ENCODE results near the gene TTYH2. TPM values are rescaled to one million over a fixed set of nuclear protein-coding genes. Genes with fewer than 3 reads are reported as not detected.

Gene TTYH2
- total RNA-seq, 1 experiment from 2014 or later = 4.5 TPM

DNA sequence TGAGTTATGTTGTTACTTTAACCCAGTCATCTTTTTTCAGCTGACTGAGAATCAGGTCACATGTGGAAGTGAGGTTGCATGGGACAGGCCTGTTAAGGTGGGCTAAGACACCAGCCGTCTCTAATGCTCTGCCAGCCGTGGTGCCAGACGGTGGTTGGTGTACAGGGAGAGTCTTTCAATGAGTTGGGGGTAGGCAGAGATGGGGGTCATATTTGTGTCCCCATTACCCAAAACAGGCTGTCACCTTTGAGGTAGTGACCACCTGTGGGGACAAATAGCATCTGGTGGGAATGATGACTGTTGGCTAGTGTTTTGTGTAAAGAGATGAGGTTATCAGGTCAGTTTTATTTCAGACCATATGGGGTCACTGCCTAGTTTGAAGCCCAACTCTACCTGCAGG is 8.1 kb upstream of the TTYH2 start:
- ChIA-PET POLR2A (no interaction called here), CTCF (interaction anchor here (1.7 to 1.9 kb wide), 2 partner anchors 40 to 80 kb away, joined by 5 to 6 read pairs; no protein-coding TSS in a partner anchor)
- Mint-ChIP-seq H3K9me3 (no peaks in the 10 kb centered on the region), H3K4me3 (peak overlapping the region; percentile 100), H3K36me3 (peaks cover 56% of the 10 kb centered on the region), H3K27ac (peak overlapping the region; percentile 88), H3K4me1 (peaks cover 47% of the 10 kb centered on the region), H3K27me3 (ENCODE audit: low read depth) (peaks cover 12% of the 10 kb centered on the region)
- ATAC-seq (no peak), DNase-seq (ENCODE audit: low spot score) (no peak)
- TF ChIP-seq EMX1 (CRISPR knock-in tag; IDR thresholded peaks at IDR 0.05) (peak; percentile 68; the same call in 1 of the 2 replicates), ZNF671 (CRISPR knock-in tag; IDR thresholded peaks at IDR 0.05) (0 out of 2 replicates have a peak, but pooled peaks have one; percentile 29)
- TF ChIP-seq, protein P1, sequence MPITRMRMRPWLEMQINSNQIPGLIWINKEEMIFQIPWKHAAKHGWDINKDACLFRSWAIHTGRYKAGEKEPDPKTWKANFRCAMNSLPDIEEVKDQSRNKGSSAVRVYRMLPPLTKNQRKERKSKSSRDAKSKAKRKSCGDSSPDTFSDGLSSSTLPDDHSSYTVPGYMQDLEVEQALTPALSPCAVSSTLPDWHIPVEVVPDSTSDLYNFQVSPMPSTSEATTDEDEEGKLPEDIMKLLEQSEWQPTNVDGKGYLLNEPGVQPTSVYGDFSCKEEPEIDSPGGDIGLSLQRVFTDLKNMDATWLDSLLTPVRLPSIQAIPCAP (CRISPR knock-in tag; IDR thresholded peaks at IDR 0.05) = no peak

DNA sequence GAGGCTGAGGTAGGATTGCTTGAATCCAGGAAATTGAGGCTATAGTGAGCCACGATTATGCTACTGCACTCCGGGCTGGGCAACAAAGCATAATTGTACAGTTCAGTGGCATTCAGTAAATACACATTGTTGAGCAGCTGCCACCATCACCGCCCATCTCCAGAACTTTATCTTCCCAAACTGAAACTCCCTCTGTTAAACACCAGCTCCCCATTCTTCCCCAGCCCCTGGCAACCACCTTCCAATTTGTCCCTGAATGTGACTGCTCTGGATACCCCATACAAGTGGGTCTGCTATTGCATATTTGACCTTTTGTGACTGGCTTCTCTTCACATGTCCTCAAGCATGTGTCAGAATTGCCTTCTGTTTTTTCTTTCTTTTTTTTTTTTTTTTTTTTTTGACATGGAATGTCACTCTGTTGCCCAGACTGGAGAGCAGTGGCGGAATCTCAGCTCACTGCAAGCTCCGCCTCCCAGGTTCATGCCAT is 7.0 kb upstream of the TTYH2 start:
- ATAC-seq (no peak), DNase-seq (ENCODE audit: low spot score) (no peak)
- Mint-ChIP-seq H3K4me3 (peak overlapping the region; percentile 100), H3K27me3 (ENCODE audit: low read depth) (peaks cover 1% of the 10 kb centered on the region), H3K9me3 (no peaks in the 10 kb centered on the region), H3K27ac (peak overlapping the region; percentile 37), H3K4me1 (peaks cover 58% of the 10 kb centered on the region), H3K36me3 (peaks cover 59% of the 10 kb centered on the region)
- POLR2A ChIA-PET = interaction anchor here (0.7 kb wide), 1 partner anchor 155 kb away, joined by 3 read pairs; no protein-coding TSS in a partner anchor
- TF ChIP-seq, protein P2, sequence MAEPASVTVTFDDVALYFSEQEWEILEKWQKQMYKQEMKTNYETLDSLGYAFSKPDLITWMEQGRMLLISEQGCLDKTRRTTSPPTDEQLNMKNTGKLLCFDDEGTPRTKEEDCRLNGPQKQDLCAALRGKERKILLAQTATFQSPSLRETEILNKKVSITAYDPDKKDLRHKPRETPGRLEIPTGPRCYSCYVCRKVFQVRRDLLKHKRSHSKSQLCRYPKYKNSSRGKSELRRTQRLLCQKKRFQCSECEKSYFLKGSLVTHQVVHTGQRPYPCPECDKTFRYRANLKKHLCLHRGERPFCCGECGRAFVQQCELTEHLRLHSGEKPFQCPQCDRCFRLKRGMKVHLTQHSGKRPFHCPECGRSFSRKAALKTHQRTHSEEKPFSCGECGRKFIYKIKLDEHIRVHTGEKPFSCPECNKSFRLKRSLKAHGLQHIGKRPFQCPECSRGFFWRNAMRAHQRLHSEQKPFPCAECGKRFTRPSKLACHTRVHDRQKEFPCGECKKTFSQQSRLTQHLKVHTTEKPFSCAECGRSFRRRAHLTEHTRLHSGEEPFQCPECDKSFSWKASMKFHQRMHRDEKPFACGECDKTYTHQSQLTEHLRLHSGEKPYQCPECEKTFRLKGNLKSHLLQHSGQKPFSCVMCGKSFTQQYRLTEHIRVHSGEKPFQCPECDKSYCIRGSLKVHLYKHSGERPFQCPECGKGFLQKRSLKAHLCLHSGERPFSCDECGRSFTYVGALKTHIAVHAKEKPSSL (CRISPR knock-in tag; conservative IDR thresholded peaks at IDR 0.05) = no peak
- TF ChIP-seq, protein P3, sequence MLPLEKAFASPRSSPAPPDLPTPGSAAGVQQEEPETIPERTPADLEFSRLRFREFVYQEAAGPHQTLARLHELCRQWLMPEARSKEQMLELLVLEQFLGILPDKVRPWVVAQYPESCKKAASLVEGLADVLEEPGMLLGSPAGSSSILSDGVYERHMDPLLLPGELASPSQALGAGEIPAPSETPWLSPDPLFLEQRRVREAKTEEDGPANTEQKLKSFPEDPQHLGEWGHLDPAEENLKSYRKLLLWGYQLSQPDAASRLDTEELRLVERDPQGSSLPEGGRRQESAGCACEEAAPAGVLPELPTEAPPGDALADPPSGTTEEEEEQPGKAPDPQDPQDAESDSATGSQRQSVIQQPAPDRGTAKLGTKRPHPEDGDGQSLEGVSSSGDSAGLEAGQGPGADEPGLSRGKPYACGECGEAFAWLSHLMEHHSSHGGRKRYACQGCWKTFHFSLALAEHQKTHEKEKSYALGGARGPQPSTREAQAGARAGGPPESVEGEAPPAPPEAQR (CRISPR knock-in tag; IDR thresholded peaks at IDR 0.05) = no peak
- no peak for TF ChIP-seq FOXP1 (CRISPR knock-in tag; IDR thresholded peaks at IDR 0.05; ENCODE audit: borderline replicate concordance)
- TF ChIP-seq, protein P4, sequence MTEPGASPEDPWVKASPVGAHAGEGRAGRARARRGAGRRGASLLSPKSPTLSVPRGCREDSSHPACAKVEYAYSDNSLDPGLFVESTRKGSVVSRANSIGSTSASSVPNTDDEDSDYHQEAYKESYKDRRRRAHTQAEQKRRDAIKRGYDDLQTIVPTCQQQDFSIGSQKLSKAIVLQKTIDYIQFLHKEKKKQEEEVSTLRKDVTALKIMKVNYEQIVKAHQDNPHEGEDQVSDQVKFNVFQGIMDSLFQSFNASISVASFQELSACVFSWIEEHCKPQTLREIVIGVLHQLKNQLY (CRISPR knock-in tag; IDR thresholded peaks at IDR 0.05) = no peak
- TF ChIP-seq, protein P1 (CRISPR knock-in tag; IDR thresholded peaks at IDR 0.05) = no peak
- no peak for TF ChIP-seq RELA (CRISPR knock-in tag; IDR thresholded peaks at IDR 0.05; ENCODE audit: borderline replicate concordance)
- no peak for TF ChIP-seq MXD4 (CRISPR knock-in tag; IDR thresholded peaks at IDR 0.05; ENCODE audit: borderline replicate concordance)
- TF ChIP-seq NFYB (CRISPR knock-in tag; conservative IDR thresholded peaks at IDR 0.05; ENCODE audit: low read depth) = no peak
- TF ChIP-seq, protein P5, sequence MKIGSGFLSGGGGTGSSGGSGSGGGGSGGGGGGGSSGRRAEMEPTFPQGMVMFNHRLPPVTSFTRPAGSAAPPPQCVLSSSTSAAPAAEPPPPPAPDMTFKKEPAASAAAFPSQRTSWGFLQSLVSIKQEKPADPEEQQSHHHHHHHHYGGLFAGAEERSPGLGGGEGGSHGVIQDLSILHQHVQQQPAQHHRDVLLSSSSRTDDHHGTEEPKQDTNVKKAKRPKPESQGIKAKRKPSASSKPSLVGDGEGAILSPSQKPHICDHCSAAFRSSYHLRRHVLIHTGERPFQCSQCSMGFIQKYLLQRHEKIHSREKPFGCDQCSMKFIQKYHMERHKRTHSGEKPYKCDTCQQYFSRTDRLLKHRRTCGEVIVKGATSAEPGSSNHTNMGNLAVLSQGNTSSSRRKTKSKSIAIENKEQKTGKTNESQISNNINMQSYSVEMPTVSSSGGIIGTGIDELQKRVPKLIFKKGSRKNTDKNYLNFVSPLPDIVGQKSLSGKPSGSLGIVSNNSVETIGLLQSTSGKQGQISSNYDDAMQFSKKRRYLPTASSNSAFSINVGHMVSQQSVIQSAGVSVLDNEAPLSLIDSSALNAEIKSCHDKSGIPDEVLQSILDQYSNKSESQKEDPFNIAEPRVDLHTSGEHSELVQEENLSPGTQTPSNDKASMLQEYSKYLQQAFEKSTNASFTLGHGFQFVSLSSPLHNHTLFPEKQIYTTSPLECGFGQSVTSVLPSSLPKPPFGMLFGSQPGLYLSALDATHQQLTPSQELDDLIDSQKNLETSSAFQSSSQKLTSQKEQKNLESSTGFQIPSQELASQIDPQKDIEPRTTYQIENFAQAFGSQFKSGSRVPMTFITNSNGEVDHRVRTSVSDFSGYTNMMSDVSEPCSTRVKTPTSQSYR (CRISPR knock-in tag; IDR thresholded peaks at IDR 0.05) = no peak
- TF ChIP-seq, protein P6, sequence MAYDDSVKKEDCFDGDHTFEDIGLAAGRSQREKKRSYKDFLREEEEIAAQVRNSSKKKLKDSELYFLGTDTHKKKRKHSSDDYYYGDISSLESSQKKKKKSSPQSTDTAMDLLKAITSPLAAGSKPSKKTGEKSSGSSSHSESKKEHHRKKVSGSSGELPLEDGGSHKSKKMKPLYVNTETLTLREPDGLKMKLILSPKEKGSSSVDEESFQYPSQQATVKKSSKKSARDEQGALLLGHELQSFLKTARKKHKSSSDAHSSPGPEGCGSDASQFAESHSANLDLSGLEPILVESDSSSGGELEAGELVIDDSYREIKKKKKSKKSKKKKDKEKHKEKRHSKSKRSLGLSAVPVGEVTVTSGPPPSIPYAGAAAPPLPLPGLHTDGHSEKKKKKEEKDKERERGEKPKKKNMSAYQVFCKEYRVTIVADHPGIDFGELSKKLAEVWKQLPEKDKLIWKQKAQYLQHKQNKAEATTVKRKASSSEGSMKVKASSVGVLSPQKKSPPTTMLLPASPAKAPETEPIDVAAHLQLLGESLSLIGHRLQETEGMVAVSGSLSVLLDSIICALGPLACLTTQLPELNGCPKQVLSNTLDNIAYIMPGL (CRISPR knock-in tag; IDR thresholded peaks at IDR 0.05) = no peak
- TF ChIP-seq SMAD3 (CRISPR knock-in tag; IDR thresholded peaks at IDR 0.05; ENCODE audit: borderline replicate concordance) = no peak
- TF ChIP-seq, protein P7, sequence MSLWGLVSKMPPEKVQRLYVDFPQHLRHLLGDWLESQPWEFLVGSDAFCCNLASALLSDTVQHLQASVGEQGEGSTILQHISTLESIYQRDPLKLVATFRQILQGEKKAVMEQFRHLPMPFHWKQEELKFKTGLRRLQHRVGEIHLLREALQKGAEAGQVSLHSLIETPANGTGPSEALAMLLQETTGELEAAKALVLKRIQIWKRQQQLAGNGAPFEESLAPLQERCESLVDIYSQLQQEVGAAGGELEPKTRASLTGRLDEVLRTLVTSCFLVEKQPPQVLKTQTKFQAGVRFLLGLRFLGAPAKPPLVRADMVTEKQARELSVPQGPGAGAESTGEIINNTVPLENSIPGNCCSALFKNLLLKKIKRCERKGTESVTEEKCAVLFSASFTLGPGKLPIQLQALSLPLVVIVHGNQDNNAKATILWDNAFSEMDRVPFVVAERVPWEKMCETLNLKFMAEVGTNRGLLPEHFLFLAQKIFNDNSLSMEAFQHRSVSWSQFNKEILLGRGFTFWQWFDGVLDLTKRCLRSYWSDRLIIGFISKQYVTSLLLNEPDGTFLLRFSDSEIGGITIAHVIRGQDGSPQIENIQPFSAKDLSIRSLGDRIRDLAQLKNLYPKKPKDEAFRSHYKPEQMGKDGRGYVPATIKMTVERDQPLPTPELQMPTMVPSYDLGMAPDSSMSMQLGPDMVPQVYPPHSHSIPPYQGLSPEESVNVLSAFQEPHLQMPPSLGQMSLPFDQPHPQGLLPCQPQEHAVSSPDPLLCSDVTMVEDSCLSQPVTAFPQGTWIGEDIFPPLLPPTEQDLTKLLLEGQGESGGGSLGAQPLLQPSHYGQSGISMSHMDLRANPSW (CRISPR knock-in tag; conservative IDR thresholded peaks at IDR 0.05; ENCODE audit: low read depth) = no peak
- CTCF ChIA-PET = interaction anchor here (0.6 to 1.7 kb wide), 6 partner anchors 11 to 136 kb away, joined by 3 to 5 read pairs (median 4); no protein-coding TSS in a partner anchor

All from WTC11 (cell line).